HepG2 (cell line): ENCODE measurements around the gene IFRD1.

ENCODE experiments used
- EP300 ChIP-seq, 3 experiments: sonication (generic) in 1 of 3; formaldehyde crosslinking in 1 of 3; IDR thresholded peaks; 2 replicates each; pipeline versions ENCODE4 v1.5.1 to v1.6.1; 2011 to 2020; ENCODE audit warnings: low read depth in 2 of 3, low read length in 2 of 3, borderline replicate concordance in 1 of 3, improper control_type of control experiment in 1 of 3, mild to moderate bottlenecking in 1 of 3, missing genetic modification reagents in 1 of 3, moderate library complexity in 1 of 3
- EZH2 ChIP-seq: conservative IDR thresholded peaks from 2 replicates; pipeline ENCODE4 v1.6.1; 2012; ENCODE audit warnings: mild to moderate bottlenecking, low read depth, low read length, moderate library complexity
- MAZ ChIP-seq, 2 experiments: sonication (generic) in 1 of 2; formaldehyde crosslinking in 1 of 2; IDR thresholded peaks; 2 replicates each; pipeline versions ENCODE4 v1.5.0 to v1.6.1; 2012 to 2020; ENCODE audit warnings: low read depth in 2 of 2, mild to moderate bottlenecking in 2 of 2, borderline replicate concordance in 1 of 2, improper control_type of control experiment in 1 of 2, low read length in 1 of 2, missing genetic modification reagents in 1 of 2, moderate library complexity in 1 of 2
- MIER3 ChIP-seq: IDR thresholded peaks from 2 replicates; pipeline ENCODE4 v1.6.1; 2016; ENCODE audit warnings: missing compliant biosample characterization, borderline replicate concordance
- MTF1 ChIP-seq: sonication (generic); formaldehyde crosslinking; IDR thresholded peaks from 2 replicates; pipeline ENCODE4 v1.5.0; 2020; ENCODE audit warnings: missing genetic modification reagents
- POLR2AphosphoS5 ChIP-seq: IDR thresholded peaks from 2 replicates; pipeline ENCODE4 v1.6.1; 2012; ENCODE audit warnings: low read depth, low read length
- ZFP41 ChIP-seq: sonication (generic); formaldehyde crosslinking; IDR thresholded peaks from 2 replicates; pipeline ENCODE4 v1.4.0; 2020; ENCODE audit warnings: mild to moderate bottlenecking, missing genetic modification reagents, borderline replicate concordance
- ZNF382 ChIP-seq: sonication (generic); formaldehyde crosslinking; IDR thresholded peaks from 2 replicates; pipeline ENCODE4 v1.5.0; 2020; ENCODE audit warnings: missing genetic modification reagents, mild to moderate bottlenecking, borderline replicate concordance
- ZNF530 ChIP-seq: sonication (generic); formaldehyde crosslinking; IDR thresholded peaks from 2 replicates; pipeline ENCODE4 v1.5.0; 2020; ENCODE audit warnings: low read depth, mild to moderate bottlenecking, missing genetic modification reagents
- ZNF780A ChIP-seq: sonication (generic); formaldehyde crosslinking; IDR thresholded peaks from 2 replicates; pipeline ENCODE4 v1.8.0; 2022; ENCODE audit warnings: mild to moderate bottlenecking, missing genetic modification reagents, moderate library complexity
- TF ChIP-seq, protein P1 (sequence below): IDR thresholded peaks from 2 replicates; pipeline ENCODE4 v1.6.1; 2016; ENCODE audit warnings: low read depth
- TF ChIP-seq, protein P2 (sequence below): sonication (generic); formaldehyde crosslinking; IDR thresholded peaks from 2 replicates; pipeline ENCODE4 v1.8.0; 2022; ENCODE audit warnings: mild to moderate bottlenecking, missing genetic modification reagents
- TF ChIP-seq, protein P3 (sequence below): sonication (generic); formaldehyde crosslinking; IDR thresholded peaks from 2 replicates; pipeline ENCODE4 v1.4.0; 2020; ENCODE audit warnings: missing genetic modification reagents
- TF ChIP-seq, protein P4 (sequence below): sonication (generic); formaldehyde crosslinking; IDR thresholded peaks from 2 replicates; pipeline ENCODE4 v1.8.0; 2022; ENCODE audit warnings: mild to moderate bottlenecking, missing genetic modification reagents, borderline replicate concordance

DNA sequence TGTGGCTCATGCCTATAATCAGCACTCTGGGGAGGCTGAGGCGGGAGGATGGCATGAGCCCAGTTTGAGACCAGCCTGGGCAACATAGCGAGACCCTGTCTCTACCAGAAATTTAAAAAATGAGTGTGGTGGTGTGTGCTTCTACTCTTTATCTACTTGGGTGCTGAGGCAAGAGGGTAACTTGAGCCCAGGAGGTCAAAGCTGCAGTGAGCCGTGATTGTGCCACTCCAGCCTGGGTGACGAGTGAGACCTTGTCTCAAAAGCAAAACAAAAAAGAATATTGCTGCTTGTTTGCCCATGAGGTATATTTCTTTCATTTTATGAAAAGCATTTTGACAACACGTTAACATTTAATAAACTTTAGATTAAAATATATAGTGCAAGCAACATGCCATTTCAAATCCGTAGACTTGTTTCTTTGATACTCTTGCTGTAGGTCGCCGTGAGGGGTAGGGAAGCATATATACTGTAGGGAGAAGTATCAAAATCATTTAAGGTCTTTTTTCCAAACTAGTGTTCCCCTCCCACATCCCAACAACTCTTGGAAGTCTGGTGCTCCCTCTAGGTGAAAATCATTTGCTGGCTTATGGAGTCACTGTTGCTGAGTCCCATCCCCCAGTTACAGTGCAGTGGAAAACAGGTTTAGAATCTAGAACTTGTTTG lies 26.3 kb downstream of the IFRD1 start:
- TF ChIP-seq ZNF780A (CRISPR knock-in tag) (no peak), MTF1 (CRISPR knock-in tag) (no peak), EZH2 (no peak), ZNF530 (CRISPR knock-in tag) (no peak), ZFP41 (CRISPR knock-in tag) (no peak), MAZ (IDR thresholded peaks at IDR 0.05; ENCODE audit: borderline replicate concordance, low read depth, low read length) (no peak), MAZ (CRISPR knock-in tag; IDR thresholded peaks at IDR 0.05; ENCODE audit: low read depth) (no peak), MIER3 (CRISPR knock-in tag) (no peak), ZNF382 (CRISPR knock-in tag) (no peak), POLR2AphosphoS5 (no peak), EP300 (IDR thresholded peaks at IDR 0.05; ENCODE audit: low read depth in 2 of 2, low read length in 2 of 2) (no peak), EP300 (CRISPR knock-in tag; IDR thresholded peaks at IDR 0.05; ENCODE audit: borderline replicate concordance) (no peak)
- TF ChIP-seq, protein P1, sequence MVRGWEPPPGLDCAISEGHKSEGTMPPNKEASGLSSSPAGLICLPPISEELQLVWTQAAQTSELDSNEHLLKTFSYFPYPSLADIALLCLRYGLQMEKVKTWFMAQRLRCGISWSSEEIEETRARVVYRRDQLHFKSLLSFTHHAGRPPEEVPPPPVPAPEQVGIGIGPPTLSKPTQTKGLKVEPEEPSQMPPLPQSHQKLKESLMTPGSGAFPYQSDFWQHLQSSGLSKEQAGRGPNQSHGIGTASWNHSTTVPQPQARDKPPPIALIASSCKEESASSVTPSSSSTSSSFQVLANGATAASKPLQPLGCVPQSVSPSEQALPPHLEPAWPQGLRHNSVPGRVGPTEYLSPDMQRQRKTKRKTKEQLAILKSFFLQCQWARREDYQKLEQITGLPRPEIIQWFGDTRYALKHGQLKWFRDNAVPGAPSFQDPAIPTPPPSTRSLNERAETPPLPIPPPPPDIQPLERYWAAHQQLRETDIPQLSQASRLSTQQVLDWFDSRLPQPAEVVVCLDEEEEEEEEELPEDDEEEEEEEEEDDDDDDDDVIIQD (CRISPR knock-in tag): no peak
- TF ChIP-seq, protein P2, sequence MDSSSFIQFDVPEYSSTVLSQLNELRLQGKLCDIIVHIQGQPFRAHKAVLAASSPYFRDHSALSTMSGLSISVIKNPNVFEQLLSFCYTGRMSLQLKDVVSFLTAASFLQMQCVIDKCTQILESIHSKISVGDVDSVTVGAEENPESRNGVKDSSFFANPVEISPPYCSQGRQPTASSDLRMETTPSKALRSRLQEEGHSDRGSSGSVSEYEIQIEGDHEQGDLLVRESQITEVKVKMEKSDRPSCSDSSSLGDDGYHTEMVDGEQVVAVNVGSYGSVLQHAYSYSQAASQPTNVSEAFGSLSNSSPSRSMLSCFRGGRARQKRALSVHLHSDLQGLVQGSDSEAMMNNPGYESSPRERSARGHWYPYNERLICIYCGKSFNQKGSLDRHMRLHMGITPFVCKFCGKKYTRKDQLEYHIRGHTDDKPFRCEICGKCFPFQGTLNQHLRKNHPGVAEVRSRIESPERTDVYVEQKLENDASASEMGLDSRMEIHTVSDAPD (CRISPR knock-in tag): no peak
- TF ChIP-seq, protein P3, sequence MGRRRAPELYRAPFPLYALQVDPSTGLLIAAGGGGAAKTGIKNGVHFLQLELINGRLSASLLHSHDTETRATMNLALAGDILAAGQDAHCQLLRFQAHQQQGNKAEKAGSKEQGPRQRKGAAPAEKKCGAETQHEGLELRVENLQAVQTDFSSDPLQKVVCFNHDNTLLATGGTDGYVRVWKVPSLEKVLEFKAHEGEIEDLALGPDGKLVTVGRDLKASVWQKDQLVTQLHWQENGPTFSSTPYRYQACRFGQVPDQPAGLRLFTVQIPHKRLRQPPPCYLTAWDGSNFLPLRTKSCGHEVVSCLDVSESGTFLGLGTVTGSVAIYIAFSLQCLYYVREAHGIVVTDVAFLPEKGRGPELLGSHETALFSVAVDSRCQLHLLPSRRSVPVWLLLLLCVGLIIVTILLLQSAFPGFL (CRISPR knock-in tag): no peak
- TF ChIP-seq, protein P4, sequence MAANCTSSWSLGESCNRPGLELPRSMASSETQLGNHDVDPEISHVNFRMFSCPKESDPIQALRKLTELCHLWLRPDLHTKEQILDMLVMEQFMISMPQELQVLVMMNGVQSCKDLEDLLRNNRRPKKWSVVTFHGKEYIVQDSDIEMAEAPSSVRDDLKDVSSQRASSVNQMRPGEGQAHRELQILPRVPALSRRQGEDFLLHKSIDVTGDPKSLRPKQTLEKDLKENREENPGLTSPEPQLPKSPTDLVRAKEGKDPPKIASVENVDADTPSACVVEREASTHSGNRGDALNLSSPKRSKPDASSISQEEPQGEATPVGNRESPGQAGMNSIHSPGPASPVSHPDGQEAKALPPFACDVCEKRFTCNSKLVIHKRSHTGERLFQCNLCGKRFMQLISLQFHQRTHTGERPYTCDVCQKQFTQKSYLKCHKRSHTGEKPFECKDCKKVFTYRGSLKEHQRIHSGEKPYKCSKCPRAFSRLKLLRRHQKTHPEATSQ: no peak
